ENCODE measurements around the gene TGFA. TPM values are rescaled to one million over a fixed set of nuclear protein-coding genes. Genes with fewer than 3 reads are reported as not detected.

Gene TGFA
- total RNA-seq, 1 donor: not detected

DNA sequence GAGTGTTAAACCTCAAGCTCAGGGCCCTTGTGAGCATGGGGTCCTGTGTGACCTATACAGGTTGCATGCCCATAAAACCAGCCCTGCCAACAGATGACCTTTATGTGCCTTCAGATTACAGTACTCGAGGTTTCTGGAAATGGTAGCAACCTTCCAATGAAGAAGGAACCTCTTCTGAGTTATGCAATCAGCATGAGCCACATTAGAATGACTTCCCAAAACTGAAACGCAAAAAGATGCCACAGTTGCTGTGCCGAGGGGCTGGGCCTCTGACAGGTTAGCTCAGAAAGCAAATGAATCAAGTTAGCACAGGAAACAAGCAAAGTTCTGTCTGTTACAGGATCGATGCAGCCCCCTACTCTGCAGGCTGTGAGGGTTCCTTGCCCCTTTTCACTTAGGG is 37.7 kb downstream of the TGFA start:
- no peak for DNase-seq (ENCODE audit: low read depth)
- TF ChIP-seq, protein P1, sequence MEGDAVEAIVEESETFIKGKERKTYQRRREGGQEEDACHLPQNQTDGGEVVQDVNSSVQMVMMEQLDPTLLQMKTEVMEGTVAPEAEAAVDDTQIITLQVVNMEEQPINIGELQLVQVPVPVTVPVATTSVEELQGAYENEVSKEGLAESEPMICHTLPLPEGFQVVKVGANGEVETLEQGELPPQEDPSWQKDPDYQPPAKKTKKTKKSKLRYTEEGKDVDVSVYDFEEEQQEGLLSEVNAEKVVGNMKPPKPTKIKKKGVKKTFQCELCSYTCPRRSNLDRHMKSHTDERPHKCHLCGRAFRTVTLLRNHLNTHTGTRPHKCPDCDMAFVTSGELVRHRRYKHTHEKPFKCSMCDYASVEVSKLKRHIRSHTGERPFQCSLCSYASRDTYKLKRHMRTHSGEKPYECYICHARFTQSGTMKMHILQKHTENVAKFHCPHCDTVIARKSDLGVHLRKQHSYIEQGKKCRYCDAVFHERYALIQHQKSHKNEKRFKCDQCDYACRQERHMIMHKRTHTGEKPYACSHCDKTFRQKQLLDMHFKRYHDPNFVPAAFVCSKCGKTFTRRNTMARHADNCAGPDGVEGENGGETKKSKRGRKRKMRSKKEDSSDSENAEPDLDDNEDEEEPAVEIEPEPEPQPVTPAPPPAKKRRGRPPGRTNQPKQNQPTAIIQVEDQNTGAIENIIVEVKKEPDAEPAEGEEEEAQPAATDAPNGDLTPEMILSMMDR (IDR thresholded peaks at IDR 0.05; ENCODE audit: insufficient read depth, low read depth, low read length): no peak
- H3K4me3 ChIP-seq (ENCODE audit: low read depth, low read length): no peak overlapping the region

DNA sequence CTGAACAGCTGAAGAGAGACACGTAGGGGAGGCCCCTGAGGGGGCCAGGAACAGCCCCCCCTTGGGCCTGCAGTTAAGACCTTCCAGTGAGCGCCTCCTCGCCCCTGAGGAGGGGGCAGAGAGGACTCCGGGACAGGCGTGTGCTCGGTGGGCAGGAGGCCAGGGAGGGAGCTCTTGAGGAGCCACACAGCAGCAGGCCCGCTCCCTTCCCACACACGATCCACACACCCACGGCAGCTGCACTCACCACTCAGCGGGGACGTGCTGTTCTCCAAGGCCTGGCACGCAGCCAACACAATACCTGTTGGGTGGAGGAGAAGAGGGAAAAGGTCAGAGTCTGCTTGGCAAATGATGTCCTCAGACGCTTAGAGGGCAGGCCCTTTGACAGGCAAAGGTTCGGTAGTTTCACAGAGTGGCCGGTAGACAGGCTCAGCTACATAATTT is 39.0 kb downstream of the TGFA start:
- no peak overlapping the region for H3K4me3 ChIP-seq (ENCODE audit: low read depth, low read length)
- TF ChIP-seq, protein P1 (IDR thresholded peaks at IDR 0.05; ENCODE audit: insufficient read depth, low read depth, low read length): no peak
- no peak for DNase-seq (ENCODE audit: low read depth)

DNA sequence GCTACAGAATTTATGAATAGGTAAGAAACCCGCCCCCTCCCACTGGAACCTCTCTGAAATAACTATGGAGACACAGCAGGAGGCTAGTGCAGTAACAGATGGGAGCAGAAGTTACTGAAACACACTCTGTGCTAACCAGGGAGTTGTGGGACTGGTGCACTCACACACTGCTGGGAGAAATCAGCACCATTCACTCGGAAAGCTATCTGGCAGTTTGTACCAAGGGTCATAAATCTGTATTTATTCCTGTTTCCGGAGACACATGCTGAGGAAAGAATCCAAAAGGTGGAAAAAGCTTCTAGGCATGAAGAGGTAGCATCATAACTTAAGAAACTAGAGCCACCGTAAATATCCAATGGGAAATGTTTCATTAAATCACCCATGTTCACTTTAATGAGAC is 39.9 kb downstream of the TGFA start:
- DNase-seq (ENCODE audit: low read depth): no peak
- no peak overlapping the region for H3K4me3 ChIP-seq (ENCODE audit: low read depth, low read length)
- TF ChIP-seq, protein P1 (IDR thresholded peaks at IDR 0.05; ENCODE audit: insufficient read depth, low read depth, low read length): no peak

DNA sequence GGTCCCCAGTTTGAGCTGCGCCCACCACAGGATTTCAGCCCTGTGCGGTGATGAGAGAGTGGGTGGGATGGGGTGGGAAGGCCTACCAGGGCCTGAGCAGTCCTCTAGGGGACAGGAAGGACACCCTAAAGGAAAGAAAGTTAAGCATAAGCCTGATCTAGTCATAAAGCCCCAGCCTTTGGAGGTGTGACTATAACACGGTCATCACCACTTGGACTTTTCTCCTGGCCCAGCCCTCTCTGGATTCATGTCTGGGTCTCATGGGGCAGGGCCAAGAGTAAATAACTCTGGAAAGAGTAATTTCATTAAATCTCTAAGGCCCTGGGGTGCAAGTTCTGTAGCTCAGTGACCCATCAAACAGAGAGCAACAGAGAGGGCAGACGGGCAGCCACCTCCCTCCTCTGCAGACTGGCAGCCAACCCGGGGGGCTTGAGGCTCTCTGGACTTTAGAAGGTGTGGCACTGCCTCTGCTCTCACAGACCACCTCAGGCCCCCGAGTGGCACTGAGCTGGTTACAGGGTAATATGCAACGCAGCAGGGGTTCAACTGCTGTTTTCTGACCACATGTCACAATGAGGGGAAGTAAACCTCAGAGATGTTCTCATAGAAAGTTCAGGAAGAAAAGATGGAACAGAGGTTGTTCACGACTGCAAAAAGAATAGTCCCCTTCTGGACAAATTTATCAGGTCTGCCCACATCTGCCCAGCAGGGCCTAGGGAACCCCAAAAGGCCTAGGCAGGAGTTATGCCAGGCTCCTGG is 41.5 kb downstream of the TGFA start:
- no peak for DNase-seq (ENCODE audit: low read depth)
- no peak overlapping the region for H3K4me3 ChIP-seq (ENCODE audit: low read depth, low read length)

DNA sequence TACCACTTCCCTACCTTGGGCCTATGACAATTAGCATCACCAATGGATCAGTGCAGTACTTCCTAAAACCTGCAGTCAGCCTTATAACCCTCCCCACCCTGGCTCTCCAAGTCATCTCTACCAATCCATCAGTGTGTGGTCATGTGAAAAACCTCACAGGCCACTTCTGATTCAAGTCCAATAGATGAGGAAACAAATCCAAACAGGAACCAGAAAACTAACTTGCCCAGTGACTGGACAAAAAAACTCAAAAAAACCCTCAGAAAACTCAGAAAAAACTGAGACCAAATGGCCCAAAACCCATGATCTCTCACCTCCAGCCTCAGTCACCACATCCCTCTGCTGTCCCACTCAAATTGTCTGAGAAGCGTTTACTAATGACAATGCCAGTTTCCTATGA is 43.3 kb downstream of the TGFA start:
- no peak overlapping the region for H3K4me3 ChIP-seq (ENCODE audit: low read depth, low read length)
- DNase-seq (ENCODE audit: low read depth): no peak
- TF ChIP-seq, protein P1 (IDR thresholded peaks at IDR 0.05; ENCODE audit: insufficient read depth, low read depth, low read length): no peak

More for the DNA sequence above, 41.5 kb downstream of the TGFA start:
- TF ChIP-seq, protein P1 (IDR thresholded peaks at IDR 0.05; ENCODE audit: insufficient read depth, low read depth, low read length): no peak

DNA sequence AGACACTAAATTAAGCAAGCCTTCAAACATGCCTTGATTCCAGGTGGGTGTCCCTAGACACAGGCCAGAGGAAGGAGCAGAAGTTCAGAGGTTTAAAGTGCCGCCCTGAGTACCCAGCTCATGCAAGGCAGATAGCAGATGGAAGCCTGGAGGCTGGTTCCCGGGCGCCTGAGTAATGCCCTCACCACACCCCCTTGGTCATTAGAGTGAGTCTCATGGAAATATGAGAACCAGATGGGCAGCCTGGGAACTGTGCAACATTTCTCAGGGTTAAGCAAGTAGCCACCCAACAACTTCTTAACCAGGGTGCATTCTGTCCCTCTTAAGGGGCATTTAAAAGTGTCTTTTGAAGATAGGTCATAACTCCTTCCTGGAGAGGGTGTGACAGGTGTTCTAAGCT is 44.1 kb downstream of the TGFA start:
- TF ChIP-seq, protein P1 (IDR thresholded peaks at IDR 0.05; ENCODE audit: insufficient read depth, low read depth, low read length): no peak
- no peak overlapping the region for H3K4me3 ChIP-seq (ENCODE audit: low read depth, low read length)
- peak; percentile 5 for DNase-seq (ENCODE audit: low read depth)

Data from fibroblast of villous mesenchyme (primary cell).